H9 (cell line): ENCODE results near the gene GRIA1. TPM values are rescaled to one million over a fixed set of nuclear protein-coding genes. Genes with fewer than 3 reads are reported as not detected.

Experiments
- DNase-seq: peaks from one replicate; pipeline ENCODE4 v3.0.0-alpha.2; 2017
- H2AFZ ChIP-seq: one replicate; pipeline ENCODE4 v1.6.1; 2013; ENCODE audit warnings: mild to moderate bottlenecking, low read length, control low read depth, moderate library complexity
- H2AK5ac ChIP-seq: 2 replicates; pipeline ENCODE4 v1.6.1; 2013; ENCODE audit warnings: low read length, control low read depth, mixed read lengths; ENCODE audit not compliant: insufficient read length
- H2BK120ac ChIP-seq: one replicate; pipeline ENCODE4 v1.6.1; 2013; ENCODE audit warnings: low read depth, mild to moderate bottlenecking, low read length, control low read depth, inconsistent platforms; ENCODE audit not compliant: poor library complexity, severe bottlenecking
- H2BK12ac ChIP-seq: 2 replicates; pipeline ENCODE4 v1.6.1; 2013; ENCODE audit warnings: low read length, control low read depth, mixed read lengths, low read depth; ENCODE audit not compliant: insufficient read length
- H2BK15ac ChIP-seq: 2 replicates; pipeline ENCODE4 v1.6.1; 2013; ENCODE audit warnings: low read depth, low read length, control low read depth
- H2BK20ac ChIP-seq: one replicate; pipeline ENCODE4 v1.6.1; 2013; ENCODE audit warnings: low read depth, mild to moderate bottlenecking, low read length, control low read depth, inconsistent platforms; ENCODE audit not compliant: poor library complexity, severe bottlenecking
- H2BK5ac ChIP-seq: 2 replicates; pipeline ENCODE4 v1.6.1; 2013; ENCODE audit warnings: low read length, control low read depth, mixed read lengths; ENCODE audit not compliant: insufficient read length
- H3K14ac ChIP-seq: 2 replicates; pipeline ENCODE4 v1.6.1; 2013; ENCODE audit warnings: low read length, control low read depth; ENCODE audit not compliant: insufficient read depth
- H3K18ac ChIP-seq: 2 replicates; pipeline ENCODE4 v1.6.1; 2013; ENCODE audit warnings: low read depth, mild to moderate bottlenecking, mixed read lengths, low read length, control low read depth; ENCODE audit not compliant: insufficient read length
- H3K23ac ChIP-seq: 2 replicates; pipeline ENCODE4 v1.6.1; 2013; ENCODE audit warnings: low read length, control low read depth, mixed read lengths, low read depth; ENCODE audit not compliant: insufficient read length
- H3K23me2 ChIP-seq: 2 replicates; pipeline ENCODE4 v1.6.1; 2013; ENCODE audit warnings: low read depth, mild to moderate bottlenecking, mixed read lengths, low read length, control low read depth; ENCODE audit not compliant: insufficient read length, poor library complexity, severe bottlenecking
- H3K27ac ChIP-seq: 2 replicates; pipeline ENCODE4 v1.5.1; 2013; ENCODE audit warnings: low read length, control low read depth, mixed read lengths, low read depth; ENCODE audit not compliant: insufficient read length
- H3K27me3 ChIP-seq: 2 replicates; pipeline ENCODE4 v1.6.1; 2013; ENCODE audit warnings: low read length, control low read depth, inconsistent platforms; ENCODE audit not compliant: insufficient read depth
- H3K4ac ChIP-seq: 2 replicates; pipeline ENCODE4 v1.6.1; 2013; ENCODE audit warnings: low read depth, mild to moderate bottlenecking, control low read depth, inconsistent platforms, low read length, moderate library complexity
- H3K4me1 ChIP-seq: 2 replicates; pipeline ENCODE4 v1.6.1; 2013; ENCODE audit warnings: low read length, control low read depth, inconsistent platforms; ENCODE audit not compliant: insufficient read depth
- H3K4me2 ChIP-seq: 2 replicates; pipeline ENCODE4 v1.6.1; 2013; ENCODE audit warnings: low read length, control low read depth, mixed read lengths; ENCODE audit not compliant: insufficient read length, insufficient read depth
- H3K56ac ChIP-seq: 2 replicates; pipeline ENCODE4 v1.6.1; 2013; ENCODE audit warnings: low read depth, mild to moderate bottlenecking, mixed read lengths, low read length, control low read depth; ENCODE audit not compliant: insufficient read length
- H3K79me1 ChIP-seq: 2 replicates; pipeline ENCODE4 v1.6.1; 2013; ENCODE audit warnings: low read depth, mild to moderate bottlenecking, moderate library complexity, low read length, control low read depth, inconsistent platforms; ENCODE audit not compliant: insufficient read depth, poor library complexity, severe bottlenecking
- H3K79me2 ChIP-seq: 2 replicates; pipeline ENCODE4 v1.6.1; 2013; ENCODE audit warnings: low read length, control low read depth, inconsistent platforms; ENCODE audit not compliant: insufficient read depth
- H3K9ac ChIP-seq: 2 replicates; pipeline ENCODE4 v1.6.1; 2013; ENCODE audit warnings: low read length, control low read depth, mixed read lengths; ENCODE audit not compliant: insufficient read length; ENCODE audit errors: extremely low read depth
- H3K9me3 ChIP-seq: one replicate; pipeline ENCODE4 v1.6.1; 2013; ENCODE audit warnings: low read depth, low read length, inconsistent platforms; ENCODE audit not compliant: control insufficient read depth
- H3T11ph ChIP-seq: one replicate; pipeline ENCODE4 v1.6.1; 2013; ENCODE audit warnings: mild to moderate bottlenecking, low read length, control low read depth, inconsistent platforms
- H4K20me1 ChIP-seq: one replicate; pipeline ENCODE4 v1.6.1; 2013; ENCODE audit not compliant: control insufficient read depth, insufficient read length, insufficient read depth
- H4K5ac ChIP-seq: 2 replicates; pipeline ENCODE4 v1.6.1; 2013; ENCODE audit warnings: low read depth, mild to moderate bottlenecking, mixed read lengths, low read length, control low read depth; ENCODE audit not compliant: insufficient read length
- H4K8ac ChIP-seq: replicated peaks from 2 replicates; pipeline ENCODE4 v1.6.1; 2013; ENCODE audit warnings: low read length, control low read depth, mixed read lengths, low read depth; ENCODE audit not compliant: insufficient read length
- H4K91ac ChIP-seq: 2 replicates; pipeline ENCODE4 v1.6.1; 2013; ENCODE audit warnings: low read depth, mild to moderate bottlenecking, moderate library complexity, mixed read lengths, low read length, control low read depth; ENCODE audit not compliant: insufficient read length
- H3K27ac Mint-ChIP-seq, 3 experiments: 2 replicates in 2 of 3; 3 replicates in 1 of 3; pipeline ENCODE4 v1.8.0; 2020 to 2021; ENCODE audit warnings: mixed read lengths in 3 of 3, mild to moderate bottlenecking in 1 of 3, moderate library complexity in 1 of 3
- H3K27me3 Mint-ChIP-seq: 2 replicates; pipeline ENCODE4 v1.8.0; 2021; ENCODE audit warnings: low read depth, mild to moderate bottlenecking, moderate library complexity, mixed read lengths
- H3K36me3 Mint-ChIP-seq, 3 experiments: 2 replicates in 2 of 3; 3 replicates in 1 of 3; pipeline ENCODE4 v1.8.0; 2020 to 2021; ENCODE audit warnings: low read depth in 3 of 3, mixed read lengths in 3 of 3; ENCODE audit not compliant: insufficient read depth in 1 of 3
- H3K4me1 Mint-ChIP-seq, 2 experiments: 2 replicates each; pipeline ENCODE4 v1.8.0; 2020; ENCODE audit warnings: mixed read lengths in 2 of 2
- H3K4me3 Mint-ChIP-seq, 2 experiments: 2 replicates in 1 of 2; 3 replicates in 1 of 2; pipeline ENCODE4 v1.8.0; 2020 to 2021; ENCODE audit warnings: mild to moderate bottlenecking in 2 of 2, mixed read lengths in 2 of 2, moderate library complexity in 1 of 2
- H3K9me3 Mint-ChIP-seq, 2 experiments: 2 replicates in 1 of 2; 3 replicates in 1 of 2; pipeline ENCODE4 v1.8.0; 2020; ENCODE audit warnings: mild to moderate bottlenecking in 2 of 2, mixed read lengths in 2 of 2, moderate library complexity in 1 of 2
- WGBS: extraction: QIAGEN DNeasy Blood & Tissue Kit; methylation state at CpG from one replicate; pipeline ENCODE4 v1.1.7; 2013; ENCODE audit warnings: missing lambda C conversion rate, low lambda C conversion rate, mixed read lengths; ENCODE audit not compliant: insufficient read length; ENCODE audit errors: extremely low coverage; 5-methylcytosine and 5-hydroxymethylcytosine counted together
- total RNA-seq: library from RNA; stranded (reverse); gene quantifications from 2 replicates; pipeline ENCODE4 v1.2.1, GENCODE V29; 2021
- TF ChIP-seq, protein P1 (sequence below): fragments of 200-600 bp; sonication (generic); conservative IDR thresholded peaks from 3 replicates; pipeline ENCODE4 v1.8.0; 2021; ENCODE audit warnings: antibody characterized with exemption, mild to moderate bottlenecking

Gene GRIA1
- total RNA-seq, 1 experiment from 2014 or later: 0.52 TPM

DNA sequence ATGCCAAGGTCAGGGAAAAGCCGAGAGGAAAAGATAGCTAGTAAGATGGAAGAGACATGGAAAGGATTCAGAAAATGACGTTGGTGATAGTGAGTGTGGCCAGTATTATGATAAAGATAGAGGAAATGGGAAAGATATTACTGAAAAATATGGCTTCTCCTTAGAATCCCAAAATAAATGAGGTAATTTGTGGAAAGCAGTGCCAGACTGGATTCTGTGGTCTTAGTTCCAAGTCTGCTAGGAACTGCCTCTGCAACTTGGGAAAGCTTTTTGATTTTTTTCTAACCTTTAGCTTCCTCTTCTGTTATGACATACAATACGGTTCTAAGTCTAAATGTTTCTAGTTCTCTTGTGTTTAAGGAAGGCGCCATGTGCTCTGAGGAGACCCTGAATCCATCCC is 54.2 kb downstream of the GRIA1 start:
- Histone ChIP-seq H2BK120ac (no peak overlapping the region), H4K8ac (no peak overlapping the region)
- H3K27me3 Mint-ChIP-seq: no peaks in the 10 kb centered on the region

More for the DNA sequence above, 54.2 kb downstream of the GRIA1 start:
- H2AK5ac ChIP-seq: no peak overlapping the region
- no peaks in the 10 kb centered on the region for H3K4me1 ChIP-seq
- H3K14ac ChIP-seq: no peak overlapping the region
- H3K56ac ChIP-seq: no peak overlapping the region
- H3K9me3 ChIP-seq: no peaks in the 10 kb centered on the region
- H3K4me2 ChIP-seq: no peak overlapping the region
- H3K27me3 ChIP-seq: no peaks in the 10 kb centered on the region
- DNase-seq: no peak
- H2BK12ac ChIP-seq: no peak overlapping the region
- H3K27ac ChIP-seq: no peak overlapping the region
- H4K91ac ChIP-seq: no peak overlapping the region
- no peak overlapping the region for H3K4me3 Mint-ChIP-seq
- H3K4ac ChIP-seq: no peak overlapping the region
- H3K9me3 Mint-ChIP-seq: peaks cover 0 to 2% of the 10 kb centered on the region in 2 experiments; a peak in 1 of 5 replicates
- peaks cover 2 to 3% of the 10 kb centered on the region in 2 experiments; a peak in 1 of 4 replicates for H3K4me1 Mint-ChIP-seq
- H2BK5ac ChIP-seq: no peak overlapping the region
- H3K79me1 ChIP-seq: no peaks in the 10 kb centered on the region
- H2AFZ ChIP-seq: no peak overlapping the region
- no peak overlapping the region for H3K9ac ChIP-seq
- no peaks in the 10 kb centered on the region for H4K20me1 ChIP-seq
- no peak overlapping the region for H3T11ph ChIP-seq
- no peak overlapping the region for H3K23ac ChIP-seq
- no peaks in the 10 kb centered on the region for H3K79me2 ChIP-seq
- no peak overlapping the region for H2BK15ac ChIP-seq
- H3K18ac ChIP-seq: no peak overlapping the region
- no peaks in the 10 kb centered on the region for H3K36me3 Mint-ChIP-seq
- no peaks in the 10 kb centered on the region for H3K23me2 ChIP-seq
- WGBS: 100% methylated on average over 1 of the region's 4 CpGs
- TF ChIP-seq, protein P1, sequence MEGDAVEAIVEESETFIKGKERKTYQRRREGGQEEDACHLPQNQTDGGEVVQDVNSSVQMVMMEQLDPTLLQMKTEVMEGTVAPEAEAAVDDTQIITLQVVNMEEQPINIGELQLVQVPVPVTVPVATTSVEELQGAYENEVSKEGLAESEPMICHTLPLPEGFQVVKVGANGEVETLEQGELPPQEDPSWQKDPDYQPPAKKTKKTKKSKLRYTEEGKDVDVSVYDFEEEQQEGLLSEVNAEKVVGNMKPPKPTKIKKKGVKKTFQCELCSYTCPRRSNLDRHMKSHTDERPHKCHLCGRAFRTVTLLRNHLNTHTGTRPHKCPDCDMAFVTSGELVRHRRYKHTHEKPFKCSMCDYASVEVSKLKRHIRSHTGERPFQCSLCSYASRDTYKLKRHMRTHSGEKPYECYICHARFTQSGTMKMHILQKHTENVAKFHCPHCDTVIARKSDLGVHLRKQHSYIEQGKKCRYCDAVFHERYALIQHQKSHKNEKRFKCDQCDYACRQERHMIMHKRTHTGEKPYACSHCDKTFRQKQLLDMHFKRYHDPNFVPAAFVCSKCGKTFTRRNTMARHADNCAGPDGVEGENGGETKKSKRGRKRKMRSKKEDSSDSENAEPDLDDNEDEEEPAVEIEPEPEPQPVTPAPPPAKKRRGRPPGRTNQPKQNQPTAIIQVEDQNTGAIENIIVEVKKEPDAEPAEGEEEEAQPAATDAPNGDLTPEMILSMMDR: no peak
- H2BK20ac ChIP-seq: no peak overlapping the region
- no peak overlapping the region for H3K27ac Mint-ChIP-seq
- H4K5ac ChIP-seq: no peak overlapping the region
